ENCODE data around the gene RCL1. TPM values are rescaled to one million over a fixed set of nuclear protein-coding genes. Genes with fewer than 3 reads are reported as not detected.
"Not testable (repeated sequence)": the region's sequence is repeated elsewhere in the genome, so short reads cannot be mapped to it uniquely, and the experiment has no call there.

RCL1 gene
- total and polyA plus RNA-seq, 2 of the 13 experiments (the other 11 are each of a cell fraction or from before 2014, with no cell fraction given): 22.3 to 31.6 TPM

DNA sequence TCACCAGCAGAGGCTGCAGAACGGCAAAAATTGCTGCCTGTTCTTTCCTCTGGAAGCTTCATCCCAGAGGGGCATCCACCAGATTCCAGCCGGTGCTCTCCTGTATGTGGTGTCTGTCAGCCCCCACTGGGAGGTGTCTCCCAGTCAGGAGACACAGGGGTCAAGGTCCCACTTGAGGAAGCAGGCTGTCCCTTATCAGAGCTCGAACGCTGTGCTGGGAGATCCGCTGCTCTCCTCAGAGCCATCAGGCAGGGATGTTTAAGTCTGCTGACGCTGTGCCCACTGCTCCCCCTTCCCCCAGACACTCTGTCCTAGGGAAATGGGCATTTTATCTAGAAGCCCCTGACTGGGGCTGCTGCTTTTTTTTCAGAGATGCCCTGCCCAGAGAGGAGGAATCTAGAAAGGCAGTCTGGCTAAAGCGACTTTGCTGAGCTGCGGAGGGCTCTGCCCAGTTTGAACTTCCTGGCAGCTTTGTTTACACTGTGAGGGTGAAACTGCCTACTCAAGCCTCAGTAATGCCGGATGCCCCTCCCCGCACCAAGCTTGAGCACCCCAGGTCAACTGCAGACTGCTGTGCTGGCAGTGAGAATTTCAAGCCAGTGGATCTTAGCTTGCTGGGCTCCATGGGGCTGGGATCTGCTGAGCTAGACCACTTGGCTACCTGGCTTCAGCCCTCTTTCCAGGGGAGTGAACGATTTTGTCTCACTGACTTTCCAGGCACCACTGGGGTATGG, 108.8 kb downstream of the RCL1 start (continued):
- TF ChIP-seq, protein P1, sequence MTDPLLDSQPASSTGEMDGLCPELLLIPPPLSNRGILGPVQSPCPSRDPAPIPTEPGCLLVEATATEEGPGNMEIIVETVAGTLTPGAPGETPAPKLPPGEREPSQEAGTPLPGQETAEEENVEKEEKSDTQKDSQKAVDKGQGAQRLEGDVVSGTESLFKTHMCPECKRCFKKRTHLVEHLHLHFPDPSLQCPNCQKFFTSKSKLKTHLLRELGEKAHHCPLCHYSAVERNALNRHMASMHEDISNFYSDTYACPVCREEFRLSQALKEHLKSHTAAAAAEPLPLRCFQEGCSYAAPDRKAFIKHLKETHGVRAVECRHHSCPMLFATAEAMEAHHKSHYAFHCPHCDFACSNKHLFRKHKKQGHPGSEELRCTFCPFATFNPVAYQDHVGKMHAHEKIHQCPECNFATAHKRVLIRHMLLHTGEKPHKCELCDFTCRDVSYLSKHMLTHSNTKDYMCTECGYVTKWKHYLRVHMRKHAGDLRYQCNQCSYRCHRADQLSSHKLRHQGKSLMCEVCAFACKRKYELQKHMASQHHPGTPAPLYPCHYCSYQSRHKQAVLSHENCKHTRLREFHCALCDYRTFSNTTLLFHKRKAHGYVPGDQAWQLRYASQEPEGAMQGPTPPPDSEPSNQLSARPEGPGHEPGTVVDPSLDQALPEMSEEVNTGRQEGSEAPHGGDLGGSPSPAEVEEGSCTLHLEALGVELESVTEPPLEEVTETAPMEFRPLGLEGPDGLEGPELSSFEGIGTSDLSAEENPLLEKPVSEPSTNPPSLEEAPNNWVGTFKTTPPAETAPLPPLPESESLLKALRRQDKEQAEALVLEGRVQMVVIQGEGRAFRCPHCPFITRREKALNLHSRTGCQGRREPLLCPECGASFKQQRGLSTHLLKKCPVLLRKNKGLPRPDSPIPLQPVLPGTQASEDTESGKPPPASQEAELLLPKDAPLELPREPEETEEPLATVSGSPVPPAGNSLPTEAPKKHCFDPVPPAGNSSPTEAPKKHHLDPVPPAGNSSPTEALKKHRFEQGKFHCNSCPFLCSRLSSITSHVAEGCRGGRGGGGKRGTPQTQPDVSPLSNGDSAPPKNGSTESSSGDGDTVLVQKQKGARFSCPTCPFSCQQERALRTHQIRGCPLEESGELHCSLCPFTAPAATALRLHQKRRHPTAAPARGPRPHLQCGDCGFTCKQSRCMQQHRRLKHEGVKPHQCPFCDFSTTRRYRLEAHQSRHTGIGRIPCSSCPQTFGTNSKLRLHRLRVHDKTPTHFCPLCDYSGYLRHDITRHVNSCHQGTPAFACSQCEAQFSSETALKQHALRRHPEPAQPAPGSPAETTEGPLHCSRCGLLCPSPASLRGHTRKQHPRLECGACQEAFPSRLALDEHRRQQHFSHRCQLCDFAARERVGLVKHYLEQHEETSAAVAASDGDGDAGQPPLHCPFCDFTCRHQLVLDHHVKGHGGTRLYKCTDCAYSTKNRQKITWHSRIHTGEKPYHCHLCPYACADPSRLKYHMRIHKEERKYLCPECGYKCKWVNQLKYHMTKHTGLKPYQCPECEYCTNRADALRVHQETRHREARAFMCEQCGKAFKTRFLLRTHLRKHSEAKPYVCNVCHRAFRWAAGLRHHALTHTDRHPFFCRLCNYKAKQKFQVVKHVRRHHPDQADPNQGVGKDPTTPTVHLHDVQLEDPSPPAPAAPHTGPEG (CRISPR knock-in tag; IDR thresholded peaks at IDR 0.05): 0 out of 2 replicates have a peak, but pooled peaks have one; percentile 30
- TF ChIP-seq, protein P2, sequence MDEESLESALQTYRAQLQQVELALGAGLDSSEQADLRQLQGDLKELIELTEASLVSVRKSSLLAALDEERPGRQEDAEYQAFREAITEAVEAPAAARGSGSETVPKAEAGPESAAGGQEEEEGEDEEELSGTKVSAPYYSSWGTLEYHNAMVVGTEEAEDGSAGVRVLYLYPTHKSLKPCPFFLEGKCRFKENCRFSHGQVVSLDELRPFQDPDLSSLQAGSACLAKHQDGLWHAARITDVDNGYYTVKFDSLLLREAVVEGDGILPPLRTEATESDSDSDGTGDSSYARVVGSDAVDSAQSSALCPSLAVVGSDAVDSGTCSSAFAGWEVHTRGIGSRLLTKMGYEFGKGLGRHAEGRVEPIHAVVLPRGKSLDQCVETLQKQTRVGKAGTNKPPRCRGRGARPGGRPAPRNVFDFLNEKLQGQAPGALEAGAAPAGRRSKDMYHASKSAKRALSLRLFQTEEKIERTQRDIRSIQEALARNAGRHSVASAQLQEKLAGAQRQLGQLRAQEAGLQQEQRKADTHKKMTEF (CRISPR knock-in tag; IDR thresholded peaks at IDR 0.05): 0 out of 2 replicates have a peak, but pooled peaks have one; percentile 50
- TF ChIP-seq ETV5 (CRISPR knock-in tag; IDR thresholded peaks at IDR 0.05; ENCODE audit: borderline replicate concordance) (peak; percentile 42; the same call in 1 of the 2 replicates), SALL1 (CRISPR knock-in tag; IDR thresholded peaks at IDR 0.05) (peak; percentile 21; the same call in 1 of the 2 replicates), TCF12 (CRISPR knock-in tag; IDR thresholded peaks at IDR 0.05) (0 out of 2 replicates have a peak, but pooled peaks have one; percentile 64), KDM3A (CRISPR knock-in tag; IDR thresholded peaks at IDR 0.05; ENCODE audit: low read depth) (0 out of 2 replicates have a peak, but pooled peaks have one; percentile 41), MYC (CRISPR knock-in tag; IDR thresholded peaks at IDR 0.05; ENCODE audit: borderline replicate concordance) (peak; percentile 8; the same call in 1 of the 2 replicates)
- TF ChIP-seq TCF12 (IDR thresholded peaks at IDR 0.05): not testable (repeated sequence)
- TF ChIP-seq, protein P3, sequence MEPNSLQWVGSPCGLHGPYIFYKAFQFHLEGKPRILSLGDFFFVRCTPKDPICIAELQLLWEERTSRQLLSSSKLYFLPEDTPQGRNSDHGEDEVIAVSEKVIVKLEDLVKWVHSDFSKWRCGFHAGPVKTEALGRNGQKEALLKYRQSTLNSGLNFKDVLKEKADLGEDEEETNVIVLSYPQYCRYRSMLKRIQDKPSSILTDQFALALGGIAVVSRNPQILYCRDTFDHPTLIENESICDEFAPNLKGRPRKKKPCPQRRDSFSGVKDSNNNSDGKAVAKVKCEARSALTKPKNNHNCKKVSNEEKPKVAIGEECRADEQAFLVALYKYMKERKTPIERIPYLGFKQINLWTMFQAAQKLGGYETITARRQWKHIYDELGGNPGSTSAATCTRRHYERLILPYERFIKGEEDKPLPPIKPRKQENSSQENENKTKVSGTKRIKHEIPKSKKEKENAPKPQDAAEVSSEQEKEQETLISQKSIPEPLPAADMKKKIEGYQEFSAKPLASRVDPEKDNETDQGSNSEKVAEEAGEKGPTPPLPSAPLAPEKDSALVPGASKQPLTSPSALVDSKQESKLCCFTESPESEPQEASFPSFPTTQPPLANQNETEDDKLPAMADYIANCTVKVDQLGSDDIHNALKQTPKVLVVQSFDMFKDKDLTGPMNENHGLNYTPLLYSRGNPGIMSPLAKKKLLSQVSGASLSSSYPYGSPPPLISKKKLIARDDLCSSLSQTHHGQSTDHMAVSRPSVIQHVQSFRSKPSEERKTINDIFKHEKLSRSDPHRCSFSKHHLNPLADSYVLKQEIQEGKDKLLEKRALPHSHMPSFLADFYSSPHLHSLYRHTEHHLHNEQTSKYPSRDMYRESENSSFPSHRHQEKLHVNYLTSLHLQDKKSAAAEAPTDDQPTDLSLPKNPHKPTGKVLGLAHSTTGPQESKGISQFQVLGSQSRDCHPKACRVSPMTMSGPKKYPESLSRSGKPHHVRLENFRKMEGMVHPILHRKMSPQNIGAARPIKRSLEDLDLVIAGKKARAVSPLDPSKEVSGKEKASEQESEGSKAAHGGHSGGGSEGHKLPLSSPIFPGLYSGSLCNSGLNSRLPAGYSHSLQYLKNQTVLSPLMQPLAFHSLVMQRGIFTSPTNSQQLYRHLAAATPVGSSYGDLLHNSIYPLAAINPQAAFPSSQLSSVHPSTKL (CRISPR knock-in tag; IDR thresholded peaks at IDR 0.05): peak; percentile 59
- TF ChIP-seq, protein P4, sequence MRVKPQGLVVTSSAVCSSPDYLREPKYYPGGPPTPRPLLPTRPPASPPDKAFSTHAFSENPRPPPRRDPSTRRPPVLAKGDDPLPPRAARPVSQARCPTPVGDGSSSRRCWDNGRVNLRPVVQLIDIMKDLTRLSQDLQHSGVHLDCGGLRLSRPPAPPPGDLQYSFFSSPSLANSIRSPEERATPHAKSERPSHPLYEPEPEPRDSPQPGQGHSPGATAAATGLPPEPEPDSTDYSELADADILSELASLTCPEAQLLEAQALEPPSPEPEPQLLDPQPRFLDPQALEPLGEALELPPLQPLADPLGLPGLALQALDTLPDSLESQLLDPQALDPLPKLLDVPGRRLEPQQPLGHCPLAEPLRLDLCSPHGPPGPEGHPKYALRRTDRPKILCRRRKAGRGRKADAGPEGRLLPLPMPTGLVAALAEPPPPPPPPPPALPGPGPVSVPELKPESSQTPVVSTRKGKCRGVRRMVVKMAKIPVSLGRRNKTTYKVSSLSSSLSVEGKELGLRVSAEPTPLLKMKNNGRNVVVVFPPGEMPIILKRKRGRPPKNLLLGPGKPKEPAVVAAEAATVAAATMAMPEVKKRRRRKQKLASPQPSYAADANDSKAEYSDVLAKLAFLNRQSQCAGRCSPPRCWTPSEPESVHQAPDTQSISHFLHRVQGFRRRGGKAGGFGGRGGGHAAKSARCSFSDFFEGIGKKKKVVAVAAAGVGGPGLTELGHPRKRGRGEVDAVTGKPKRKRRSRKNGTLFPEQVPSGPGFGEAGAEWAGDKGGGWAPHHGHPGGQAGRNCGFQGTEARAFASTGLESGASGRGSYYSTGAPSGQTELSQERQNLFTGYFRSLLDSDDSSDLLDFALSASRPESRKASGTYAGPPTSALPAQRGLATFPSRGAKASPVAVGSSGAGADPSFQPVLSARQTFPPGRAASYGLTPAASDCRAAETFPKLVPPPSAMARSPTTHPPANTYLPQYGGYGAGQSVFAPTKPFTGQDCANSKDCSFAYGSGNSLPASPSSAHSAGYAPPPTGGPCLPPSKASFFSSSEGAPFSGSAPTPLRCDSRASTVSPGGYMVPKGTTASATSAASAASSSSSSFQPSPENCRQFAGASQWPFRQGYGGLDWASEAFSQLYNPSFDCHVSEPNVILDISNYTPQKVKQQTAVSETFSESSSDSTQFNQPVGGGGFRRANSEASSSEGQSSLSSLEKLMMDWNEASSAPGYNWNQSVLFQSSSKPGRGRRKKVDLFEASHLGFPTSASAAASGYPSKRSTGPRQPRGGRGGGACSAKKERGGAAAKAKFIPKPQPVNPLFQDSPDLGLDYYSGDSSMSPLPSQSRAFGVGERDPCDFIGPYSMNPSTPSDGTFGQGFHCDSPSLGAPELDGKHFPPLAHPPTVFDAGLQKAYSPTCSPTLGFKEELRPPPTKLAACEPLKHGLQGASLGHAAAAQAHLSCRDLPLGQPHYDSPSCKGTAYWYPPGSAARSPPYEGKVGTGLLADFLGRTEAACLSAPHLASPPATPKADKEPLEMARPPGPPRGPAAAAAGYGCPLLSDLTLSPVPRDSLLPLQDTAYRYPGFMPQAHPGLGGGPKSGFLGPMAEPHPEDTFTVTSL (CRISPR knock-in tag; IDR thresholded peaks at IDR 0.05; ENCODE audit: borderline replicate concordance): peak; percentile 47; the same call in 1 of the 2 replicates

All from HepG2 (cell line).